ENCODE results near the gene LILRB5.
"Not testable (repeated sequence)": the region's sequence is repeated elsewhere in the genome, so short reads cannot be mapped to it uniquely, and the experiment has no call there.

The LILRB5 gene

GRCh38 chr19:54278056-54278455 is 21.0 kb upstream of the LILRB5 start:
- in situ Hi-C loops (cut with MboI; ENCODE audit: low sequenced_read_pairs) = not testable (repeated sequence)

- in situ Hi-C loops (cut with MboI; ENCODE audit: low sequenced_read_pairs) = not testable (repeated sequence)
Observed at GRCh38 chr19:54277111-54277615, 20.1 kb upstream of the LILRB5 start.

- in situ Hi-C loops (cut with MboI; ENCODE audit: low sequenced_read_pairs) = no loop called here
Observed at GRCh38 chr19:54275951-54276350, 18.9 kb upstream of the LILRB5 start.

DNA sequence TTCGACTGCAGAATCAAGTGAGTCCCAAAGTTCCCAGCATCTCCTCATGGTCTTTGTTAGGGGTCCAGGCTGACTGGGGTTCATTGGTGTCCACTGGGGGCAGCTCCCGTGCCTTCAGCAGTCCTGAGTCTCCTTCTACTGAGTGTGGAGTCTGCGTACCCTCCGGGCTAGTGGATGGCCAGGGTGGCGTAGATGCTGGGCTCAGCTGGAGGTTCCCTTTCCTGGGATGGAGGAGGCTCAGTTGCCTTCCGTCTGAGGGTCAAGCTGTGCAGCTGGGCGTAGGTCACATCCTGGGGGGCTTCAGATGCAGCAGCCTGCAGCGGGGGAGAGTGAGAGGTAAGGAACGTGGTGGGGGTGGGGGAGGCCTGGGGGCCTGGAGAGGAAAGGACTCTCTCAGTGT is 17.4 kb upstream of the LILRB5 start:
- in situ Hi-C loops (cut with MboI; ENCODE audit: low sequenced_read_pairs) = not testable (repeated sequence)

DNA sequence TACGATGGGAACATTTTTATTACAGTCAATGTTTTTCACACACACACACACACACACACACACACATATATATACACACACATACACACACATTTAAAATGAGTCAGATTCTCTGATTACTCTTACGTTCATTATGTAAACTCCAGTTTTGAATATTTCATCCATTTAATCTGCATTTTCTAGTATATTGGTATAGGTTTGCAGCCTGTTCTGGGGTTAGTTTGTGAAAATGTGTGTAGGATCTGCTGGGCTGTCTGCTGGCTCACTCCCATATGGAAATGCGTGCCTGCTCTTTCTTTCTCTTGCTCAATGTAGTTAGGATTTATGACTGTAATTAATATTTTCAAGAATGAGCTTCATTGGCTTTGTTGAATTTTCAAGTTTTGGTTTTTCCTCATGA is 16.7 kb upstream of the LILRB5 start:
- in situ Hi-C loops (cut with MboI; ENCODE audit: low sequenced_read_pairs) = no loop called here

- in situ Hi-C loops (cut with MboI; ENCODE audit: low sequenced_read_pairs) = not testable (repeated sequence)
Observed at GRCh38 chr19:54272181-54272580, 15.1 kb upstream of the LILRB5 start.

DNA sequence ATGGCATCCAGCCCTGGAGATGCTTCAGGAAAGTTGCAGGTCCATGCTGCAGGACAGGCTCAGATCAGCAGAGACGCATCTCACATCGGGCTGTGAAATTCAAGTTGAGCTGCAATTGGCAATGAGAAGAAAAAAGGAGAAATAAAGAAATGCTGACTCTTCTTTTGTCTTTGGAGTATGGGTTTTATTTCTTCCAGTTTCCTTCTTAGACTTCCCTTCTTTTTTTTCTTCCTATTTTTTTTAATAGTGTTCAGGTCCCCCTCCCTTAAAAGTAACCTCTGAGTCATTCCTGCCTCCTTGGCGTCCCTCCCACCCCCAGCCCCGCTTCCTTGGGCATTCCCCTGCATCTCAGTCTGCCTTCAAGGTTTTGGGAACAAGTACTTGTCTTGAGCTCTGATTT is 14.5 kb upstream of the LILRB5 start:
- in situ Hi-C loops (cut with MboI; ENCODE audit: low sequenced_read_pairs) = not testable (repeated sequence)

- in situ Hi-C loops (cut with MboI; ENCODE audit: low sequenced_read_pairs) = no loop called here
Observed at GRCh38 chr19:54271106-54271505, 14.0 kb upstream of the LILRB5 start.

DNA sequence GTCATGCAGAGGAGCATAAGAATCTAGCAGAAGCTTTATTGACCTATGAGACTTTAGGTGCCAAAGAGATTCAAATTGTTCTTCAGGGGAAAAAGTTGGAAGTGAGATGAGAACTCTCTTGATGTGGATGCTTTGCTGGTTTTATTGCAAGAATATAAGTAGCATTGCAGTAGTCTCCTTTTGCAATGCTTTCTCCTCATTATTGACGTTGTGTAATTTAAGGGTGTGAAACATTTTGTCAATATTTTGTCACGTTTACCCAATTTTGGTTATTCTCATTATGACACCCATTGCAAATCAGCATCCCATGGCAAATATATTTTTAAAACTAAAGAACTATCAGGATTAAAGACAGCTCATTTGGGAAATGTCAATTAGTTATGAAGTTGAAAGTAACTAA is 11.9 kb upstream of the LILRB5 start:
- in situ Hi-C loops (cut with MboI; ENCODE audit: low sequenced_read_pairs) = no loop called here

GRCh38 chr19:54266133-54266532 is 9.1 kb upstream of the LILRB5 start:
- in situ Hi-C loops (cut with MboI; ENCODE audit: low sequenced_read_pairs) = no loop called here

- in situ Hi-C loops (cut with MboI; ENCODE audit: low sequenced_read_pairs) = no loop called here
Observed at GRCh38 chr19:54262470-54262869, 5.4 kb upstream of the LILRB5 start.

GRCh38 chr19:54262066-54262465 is 5.0 kb upstream of the LILRB5 start:
- in situ Hi-C loops (cut with MboI; ENCODE audit: low sequenced_read_pairs) = no loop called here

GRCh38 chr19:54256250-54257115 is 590 bp downstream of the LILRB5 start:
- in situ Hi-C loops (cut with MboI; ENCODE audit: low sequenced_read_pairs) = no loop called here

- in situ Hi-C loops (cut with MboI; ENCODE audit: low sequenced_read_pairs) = no loop called here
Observed at GRCh38 chr19:54255105-54255775, 1.8 kb downstream of the LILRB5 start.

GRCh38 chr19:54254195-54254906 is 2.7 kb downstream of the LILRB5 start:
- in situ Hi-C loops (cut with MboI; ENCODE audit: low sequenced_read_pairs) = no loop called here

GRCh38 chr19:54253331-54254194 is 3.5 kb downstream of the LILRB5 start:
- in situ Hi-C loops (cut with MboI; ENCODE audit: low sequenced_read_pairs) = no loop called here

- in situ Hi-C loops (cut with MboI; ENCODE audit: low sequenced_read_pairs) = no loop called here
Observed at GRCh38 chr19:54252845-54253244, 4.2 kb downstream of the LILRB5 start.

- in situ Hi-C loops (cut with MboI; ENCODE audit: low sequenced_read_pairs) = no loop called here
Observed at GRCh38 chr19:54252243-54252642, 4.8 kb downstream of the LILRB5 start.

DNA sequence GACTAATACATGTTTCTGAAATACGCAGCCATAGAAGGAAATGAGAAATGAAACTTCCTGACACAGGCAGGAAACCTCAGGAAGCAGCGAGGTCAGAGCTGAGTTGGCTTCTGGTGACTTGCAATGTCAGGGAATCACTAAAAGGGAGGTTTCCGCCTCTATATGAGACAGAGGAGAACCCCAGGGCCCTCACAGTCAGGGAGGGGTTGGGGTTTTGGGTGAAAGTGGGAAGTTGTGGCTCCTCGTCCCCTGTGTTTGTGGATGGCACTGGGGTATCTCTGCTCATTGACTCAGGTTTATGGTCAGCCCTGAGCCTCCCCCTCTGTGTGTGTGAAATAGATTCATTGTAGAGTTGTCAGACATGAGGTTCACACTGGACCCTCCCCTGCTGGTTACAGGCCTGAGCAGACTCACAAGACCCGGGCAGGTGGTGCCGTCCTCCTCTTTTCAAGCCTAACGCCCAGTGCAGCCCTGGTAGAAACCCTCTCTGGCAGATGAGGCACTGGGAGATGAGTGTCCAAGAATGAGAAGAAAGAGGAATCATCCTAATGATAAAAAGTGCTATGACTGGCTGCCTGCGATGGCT is 9.0 kb downstream of the LILRB5 start:
- in situ Hi-C loops (cut with MboI; ENCODE audit: low sequenced_read_pairs) = no loop called here
